Kasumi-1 (cell line): ENCODE data around the gene CDX1.
A peak's percentile ranks its signal among the peaks of the same experiment; 100 is the strongest.

Source experiments
- DNase-seq, 2 experiments: peaks; one replicate each; lab custom pipeline; 2025; lab: John Stamatoyannopoulos, UW

Gene CDX1

DNA sequence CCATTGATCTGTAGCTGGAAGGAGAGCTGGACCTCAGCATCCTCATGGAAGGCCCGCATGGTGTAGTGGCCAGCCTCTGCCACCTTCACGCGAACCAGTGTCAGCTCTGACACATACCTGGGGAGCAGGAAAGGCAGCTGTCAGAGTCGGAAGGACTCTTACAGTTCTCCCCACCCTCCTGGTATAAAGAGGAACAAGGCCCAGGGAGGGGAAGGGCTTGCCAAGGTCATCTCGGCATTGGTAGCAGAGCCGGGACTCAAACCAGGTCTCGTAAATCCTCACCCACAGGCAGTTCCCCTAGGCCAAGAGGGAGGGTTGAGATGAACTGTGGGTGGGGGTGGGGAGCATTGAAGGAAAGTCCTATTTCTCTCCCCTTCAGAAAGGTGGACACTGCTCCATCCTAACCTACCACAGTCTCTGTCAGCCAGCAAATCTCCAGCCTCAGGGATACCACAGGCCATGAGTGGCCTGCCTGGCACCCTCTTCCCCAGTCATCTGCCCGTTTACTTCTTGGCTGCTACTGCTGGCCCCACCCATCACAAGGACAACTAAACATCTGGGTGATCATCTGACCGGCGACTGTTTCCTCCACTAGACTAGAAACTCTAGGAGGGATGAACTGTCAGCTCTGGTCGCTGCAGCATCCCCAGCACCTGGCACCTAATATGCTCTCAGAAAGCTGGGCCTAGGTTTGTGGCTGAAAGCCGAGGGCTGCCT, 34.4 kb upstream of the CDX1 start:
- peak in 1 of 2 experiments; percentile 13 for DNase-seq

- no peak for DNase-seq
Observed at GRCh38 chr5:150132740-150133139, 33.8 kb upstream of the CDX1 start.

- DNase-seq = no peak
Observed at GRCh38 chr5:150133581-150134197, 32.9 kb upstream of the CDX1 start.

DNA sequence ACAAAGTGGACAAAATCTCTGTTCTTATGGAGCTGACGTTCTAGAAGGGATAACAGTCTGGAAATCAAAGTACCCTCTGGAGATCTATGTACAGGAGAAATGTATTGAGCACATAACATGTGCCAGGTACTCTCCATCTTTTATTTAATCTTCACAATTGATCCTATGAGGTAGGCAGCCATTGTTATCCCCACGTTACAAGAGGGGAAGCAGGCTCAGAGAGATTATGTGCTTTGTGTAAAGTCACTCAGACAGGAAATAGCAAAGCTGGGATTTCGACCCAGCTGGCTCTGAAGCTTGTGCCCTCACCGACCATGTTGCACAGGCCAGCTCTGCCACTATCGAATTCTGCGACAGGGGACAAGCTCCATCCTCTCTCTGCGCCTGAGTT, 32.4 kb upstream of the CDX1 start:
- DNase-seq = no peak

DNA sequence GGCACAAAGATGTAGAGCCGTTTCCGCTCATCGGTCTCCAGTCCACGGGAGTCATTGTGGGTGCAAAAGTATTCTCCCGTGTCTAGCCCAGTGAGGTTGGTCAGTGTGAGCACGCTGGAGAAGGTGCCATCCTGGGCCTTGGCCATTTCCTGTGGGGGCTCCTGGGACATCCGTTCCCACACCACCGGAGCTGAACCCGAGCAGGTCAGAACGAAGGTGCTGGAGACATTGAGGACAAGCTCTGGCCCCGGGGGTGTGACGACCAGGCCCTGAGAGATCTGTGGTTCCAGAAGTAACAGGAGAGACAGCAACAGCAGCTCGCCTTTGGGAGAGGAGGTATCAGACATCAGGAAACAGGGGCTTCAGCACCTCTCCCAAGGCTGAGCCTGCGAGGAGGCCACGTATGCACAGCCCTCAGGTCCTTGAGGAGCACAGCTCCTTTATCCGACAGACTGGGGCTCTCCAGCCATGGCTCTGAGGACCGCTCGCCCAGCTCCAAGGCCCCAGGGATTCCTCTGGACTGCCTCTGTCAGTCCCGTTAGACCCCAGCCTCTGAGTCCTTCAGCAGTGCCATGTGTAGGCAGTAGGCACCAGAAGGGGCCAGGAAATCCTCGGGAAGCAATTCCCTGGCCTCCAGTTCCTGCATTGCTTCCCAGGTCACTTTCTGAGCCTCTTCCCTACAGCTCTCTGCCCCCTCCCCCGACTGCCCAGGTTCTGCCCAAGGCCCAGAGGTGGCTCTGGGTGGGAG, 30.8 kb upstream of the CDX1 start:
- no peak for DNase-seq

GRCh38 chr5:150136305-150137167, 30.0 kb upstream of the CDX1 start:
- no peak for DNase-seq

DNA sequence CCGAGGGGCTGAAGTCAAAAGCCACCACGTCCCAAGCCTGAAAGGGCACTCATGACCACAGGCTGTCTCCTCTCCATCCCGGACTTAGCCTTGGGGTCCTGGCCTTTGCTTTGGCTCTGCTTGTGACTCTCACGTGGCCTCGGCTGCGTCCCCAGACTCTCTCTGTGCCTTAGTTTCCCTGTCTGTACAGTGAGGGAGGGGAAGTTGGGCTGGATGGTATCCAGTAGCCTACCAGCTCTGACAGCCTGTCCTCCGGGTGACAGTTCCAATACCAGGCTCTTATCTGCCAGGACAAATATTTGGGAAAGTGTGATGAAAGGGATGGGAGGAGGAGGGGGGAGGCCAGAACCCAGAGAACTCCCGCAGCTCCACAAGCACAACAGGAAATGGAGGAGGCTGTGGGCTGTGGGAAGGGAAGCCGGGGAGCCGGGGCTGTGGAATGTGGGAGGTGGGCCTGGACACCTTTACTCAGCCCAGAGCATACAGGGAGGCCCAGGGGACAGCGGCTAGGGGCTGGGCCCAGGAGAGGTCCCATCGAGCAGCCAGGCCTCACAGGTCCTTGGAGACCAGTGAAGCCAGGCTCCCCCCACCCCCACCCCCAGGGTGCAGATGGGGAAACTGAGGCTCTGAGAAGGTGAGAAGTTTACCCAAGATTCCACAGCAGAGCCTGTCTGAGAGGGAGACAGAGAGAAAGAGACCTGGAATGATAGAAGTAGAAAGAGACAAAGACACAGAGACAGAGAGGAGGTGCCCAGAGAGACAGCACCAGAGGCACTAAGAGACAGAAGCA, 29.2 kb upstream of the CDX1 start:
- no peak for DNase-seq

DNA sequence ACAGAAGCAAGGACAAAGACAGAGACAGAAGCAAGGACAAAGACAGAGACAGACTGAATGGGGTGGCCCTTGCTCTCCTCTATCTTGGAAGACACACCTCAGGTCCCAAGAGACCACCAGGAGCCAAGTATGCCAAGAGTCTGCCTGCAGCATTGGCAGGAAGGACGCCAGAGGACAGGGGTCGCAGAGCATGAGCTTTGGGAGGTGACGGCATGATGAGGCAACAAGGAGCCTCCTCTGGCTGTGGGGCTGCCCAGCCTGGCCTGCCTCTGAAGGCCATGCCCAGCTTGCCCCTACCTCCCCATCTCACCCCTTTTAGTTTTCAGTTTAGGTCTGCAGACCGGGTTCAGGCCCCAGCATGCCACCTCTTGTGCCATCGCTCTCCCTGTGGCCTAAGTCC, 28.6 kb upstream of the CDX1 start:
- no peak for DNase-seq

DNA sequence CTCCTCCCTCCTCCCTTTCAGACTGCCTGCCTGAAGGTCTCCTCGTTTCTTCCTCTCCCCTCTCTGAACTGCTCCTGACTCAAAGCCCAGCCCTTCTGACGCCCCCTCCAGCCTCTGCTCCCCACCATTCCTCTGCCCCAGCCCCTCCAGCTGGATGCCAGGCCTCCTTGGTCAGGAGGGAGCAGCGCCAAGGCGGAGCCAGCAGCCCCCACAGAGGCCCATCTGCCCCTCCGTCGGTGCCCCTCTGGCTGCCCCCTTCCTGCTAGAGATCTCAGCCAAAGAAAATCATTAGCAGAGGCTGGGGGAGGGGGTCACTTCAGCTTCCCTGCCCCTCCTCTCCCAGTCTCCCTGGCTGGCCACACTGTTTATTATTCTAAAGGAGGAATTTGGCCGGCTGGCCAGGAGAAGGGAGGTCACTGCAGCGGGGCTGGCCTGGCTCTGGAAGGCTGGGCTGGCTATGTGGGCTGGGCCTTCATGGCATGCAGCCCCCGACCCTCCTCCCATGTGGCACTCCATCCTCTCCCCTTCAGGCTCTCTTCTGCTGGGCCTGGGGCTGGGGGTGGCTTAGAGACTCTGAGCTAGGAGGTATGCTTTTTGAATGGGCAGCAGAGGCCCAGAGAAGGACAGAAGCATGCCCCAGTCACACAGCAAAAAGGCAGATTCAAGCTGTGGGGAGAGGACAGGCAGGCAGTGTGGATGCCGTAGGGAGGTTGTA, 27.9 kb upstream of the CDX1 start:
- DNase-seq = no peak

- DNase-seq = no peak
Observed at GRCh38 chr5:150139334-150139733, 27.2 kb upstream of the CDX1 start.

DNA sequence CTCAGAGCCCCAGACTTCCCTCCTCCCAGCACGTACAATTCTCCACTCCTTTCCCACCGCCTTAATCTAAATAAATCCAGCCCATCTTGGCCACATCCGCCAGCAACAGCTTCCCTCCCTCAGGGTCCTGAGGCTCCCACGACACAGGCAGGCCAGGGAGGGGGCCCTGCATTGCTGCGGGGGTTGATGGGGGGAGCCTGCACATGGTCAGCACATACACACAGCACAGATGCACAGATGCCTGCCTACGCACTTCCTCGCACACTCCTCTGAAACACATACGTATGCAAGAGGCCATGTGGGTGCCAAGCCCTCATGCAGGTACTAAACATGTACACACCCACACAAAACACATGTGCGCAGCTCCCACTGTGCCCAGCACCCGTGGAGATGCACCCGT, 25.7 kb upstream of the CDX1 start:
- no peak for DNase-seq

- no peak for DNase-seq
Observed at GRCh38 chr5:150141544-150142184, 24.9 kb upstream of the CDX1 start.

DNA sequence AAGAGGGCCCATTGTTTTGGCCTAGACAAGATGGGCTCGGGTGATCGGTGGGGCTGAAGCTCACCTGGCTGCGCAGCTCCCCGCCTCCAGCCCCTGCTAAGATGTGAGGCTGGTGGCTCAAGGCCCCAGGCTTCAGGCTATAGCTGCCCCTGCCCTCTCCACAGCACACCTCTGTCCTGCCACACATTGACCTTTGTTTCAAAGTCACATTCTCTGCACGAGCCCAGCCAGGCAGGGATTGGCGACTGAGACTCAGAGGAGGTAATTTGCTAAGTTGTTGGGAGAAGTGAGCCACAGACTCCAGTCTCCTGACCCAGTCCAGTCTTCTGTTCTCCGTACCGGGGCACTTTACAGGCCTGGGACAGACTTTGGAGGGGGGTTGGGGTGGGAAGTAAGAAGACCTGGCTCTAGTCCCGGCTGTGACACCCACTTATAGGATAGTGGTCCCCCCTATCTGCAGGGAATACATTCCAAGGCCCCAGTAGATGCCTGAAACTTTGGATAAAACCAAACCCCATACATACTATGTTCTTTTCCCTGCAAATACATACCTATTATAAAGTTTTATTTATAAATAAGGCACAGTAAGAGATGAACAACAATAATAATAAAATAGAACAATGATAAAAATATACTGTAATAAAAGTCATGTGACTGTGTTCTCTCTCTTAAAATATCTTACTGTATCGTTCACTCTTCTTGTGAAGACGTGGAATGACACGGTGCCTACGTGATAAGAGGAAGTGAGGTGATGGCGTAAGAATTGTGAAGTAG, 24.2 kb upstream of the CDX1 start:
- DNase-seq = no peak

GRCh38 chr5:150142959-150143349, 23.6 kb upstream of the CDX1 start:
- DNase-seq = no peak

- no peak for DNase-seq
Observed at GRCh38 chr5:150143350-150144245, 23.0 kb upstream of the CDX1 start.

DNA sequence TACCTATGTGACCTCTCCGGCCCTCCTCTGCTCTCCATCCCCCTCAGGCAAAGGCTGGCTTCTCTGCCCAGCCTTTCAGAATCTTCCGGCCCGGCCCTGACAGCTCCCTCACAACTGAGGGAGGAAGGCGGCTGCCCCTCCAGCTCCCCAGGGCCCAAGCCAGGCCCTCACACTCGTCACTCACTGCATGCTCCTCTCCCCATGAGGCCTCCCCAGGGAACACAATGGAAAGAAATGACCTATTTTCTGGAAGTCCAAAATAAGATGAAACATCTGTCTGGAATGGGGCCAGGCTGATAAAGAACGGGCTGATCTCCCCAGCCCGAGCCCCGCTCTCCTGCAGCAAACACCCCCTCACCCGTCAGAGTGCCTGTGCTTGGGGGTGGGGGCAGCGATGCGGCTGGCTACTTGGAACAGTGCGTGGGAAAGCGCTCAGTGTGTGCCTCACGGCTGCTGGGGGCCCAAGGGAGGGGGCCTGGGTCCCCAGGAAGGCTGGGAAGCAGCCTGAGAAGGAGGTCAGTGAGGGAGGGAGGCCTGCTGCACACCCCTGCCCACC, 22.3 kb upstream of the CDX1 start:
- no peak for DNase-seq

- DNase-seq = peak in 1 of 2 experiments; percentile 29
Observed at GRCh38 chr5:150144879-150145278, 21.7 kb upstream of the CDX1 start.

DNA sequence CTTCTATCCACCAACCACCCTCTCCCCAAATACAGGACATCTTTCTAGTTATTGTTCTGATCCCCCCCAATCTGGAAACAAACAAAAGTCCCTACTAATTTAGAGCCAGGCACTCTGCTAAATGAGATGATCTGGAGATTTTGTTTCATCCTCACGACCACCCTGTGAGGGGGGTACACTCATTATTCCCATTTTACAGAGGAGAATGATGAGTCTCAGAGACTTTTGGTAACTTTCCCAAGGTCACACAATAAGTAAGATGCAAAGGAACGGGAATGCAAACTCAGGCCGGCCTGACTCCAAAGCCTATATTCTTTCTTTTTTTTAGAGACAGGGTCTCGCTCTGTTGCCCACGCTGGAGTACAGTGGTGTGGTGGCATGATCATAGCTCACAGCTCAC, 20.3 kb upstream of the CDX1 start:
- DNase-seq = no peak
